ENCODE measurements around the gene JAM3. TPM values are rescaled to one million over a fixed set of nuclear protein-coding genes. Genes with fewer than 3 reads are reported as not detected.
A peak's percentile ranks its signal among the peaks of the same experiment; 100 is the strongest.
"Not testable (repeated sequence)": the region's sequence is repeated elsewhere in the genome, so short reads cannot be mapped to it uniquely, and the experiment has no call there.

The JAM3 gene
- total and polyA plus RNA-seq, 2 donors (not counting 1 experiment from before 2014, with no cell fraction given), result 44.1 to 85.7 TPM

- H3K27me3 ChIP-seq (ENCODE audit: control insufficient read depth, insufficient read depth, low read length), result no peaks in the 10 kb centered on the region
- no peak overlapping the region for H3K9ac ChIP-seq (ENCODE audit: insufficient read depth, low read length)
- H3K4me3 ChIP-seq (replicated peaks in 1 of 4; ENCODE audit: control extremely low read depth in 1 of 4, insufficient read depth in 1 of 4, low read depth in 3 of 4, low read length in 4 of 4), result no peak overlapping the region
- TF ChIP-seq EZH2 (IDR thresholded peaks at IDR 0.05; ENCODE audit: low read length, missing control alignments), result no peak
- no peak for TF ChIP-seq CTCF (conservative IDR thresholded peaks at IDR 0.05 in 1 of 2, IDR thresholded peaks at IDR 0.05 in 1 of 2; ENCODE audit: low read depth in 1 of 2, low read length in 2 of 2)
- H3K9me3 ChIP-seq (ENCODE audit: control insufficient read depth, insufficient read depth, low read depth, low read length), result no peaks in the 10 kb centered on the region
- peaks cover 6% of the 10 kb centered on the region for H3K36me3 ChIP-seq (ENCODE audit: control insufficient read depth, insufficient read depth, low read length)
- H3K4me1 ChIP-seq (ENCODE audit: control insufficient read depth, extremely low read depth, insufficient read depth, low read length), result no peaks in the 10 kb centered on the region
- no peaks in the 10 kb centered on the region for H3K79me2 ChIP-seq (ENCODE audit: control insufficient read depth, insufficient read depth, low read length)
- no peak overlapping the region for H3K27ac ChIP-seq (ENCODE audit: insufficient read depth, low read length)
- no peak for DNase-seq (ENCODE audit: low read depth in 2 of 2)
- no peak overlapping the region for H2AFZ ChIP-seq (ENCODE audit: low read length)
- no peaks in the 10 kb centered on the region for H4K20me1 ChIP-seq (ENCODE audit: control insufficient read depth, extremely low read depth, insufficient read depth, low read length)
- no peak overlapping the region for H3K4me2 ChIP-seq (ENCODE audit: extremely low read depth, insufficient read depth, low read length)
These were observed 107.4 kb downstream of the JAM3 start for GRCh38 chr11:134176284-134176683.

- Histone ChIP-seq H3K4me1 (ENCODE audit: control insufficient read depth, extremely low read depth, insufficient read depth, low read length) (no peaks in the 10 kb centered on the region), H3K9me3 (ENCODE audit: control insufficient read depth, insufficient read depth, low read depth, low read length) (no peaks in the 10 kb centered on the region), H3K79me2 (ENCODE audit: control insufficient read depth, insufficient read depth, low read length) (no peaks in the 10 kb centered on the region), H3K4me3 (replicated peaks in 1 of 4; ENCODE audit: control extremely low read depth in 1 of 4, insufficient read depth in 1 of 4, low read depth in 3 of 4, low read length in 4 of 4) (no peak overlapping the region), H2AFZ (ENCODE audit: low read length) (peak overlapping the region; percentile 9), H3K9ac (ENCODE audit: insufficient read depth, low read length) (no peak overlapping the region), H3K4me2 (ENCODE audit: extremely low read depth, insufficient read depth, low read length) (no peak overlapping the region), H3K27me3 (ENCODE audit: control insufficient read depth, insufficient read depth, low read length) (no peaks in the 10 kb centered on the region), H3K36me3 (ENCODE audit: control insufficient read depth, insufficient read depth, low read length) (peaks cover 7% of the 10 kb centered on the region), H4K20me1 (ENCODE audit: control insufficient read depth, extremely low read depth, insufficient read depth, low read length) (no peaks in the 10 kb centered on the region), H3K27ac (ENCODE audit: insufficient read depth, low read length) (no peak overlapping the region)
- TF ChIP-seq CTCF (conservative IDR thresholded peaks at IDR 0.05 in 1 of 2, IDR thresholded peaks at IDR 0.05 in 1 of 2; ENCODE audit: low read depth in 1 of 2, low read length in 2 of 2), result no peak
- TF ChIP-seq EZH2 (IDR thresholded peaks at IDR 0.05; ENCODE audit: low read length, missing control alignments), result no peak
- no peak for DNase-seq (ENCODE audit: low read depth in 2 of 2)
These were observed 109.3 kb downstream of the JAM3 start for GRCh38 chr11:134178032-134178674.

- H3K27me3 ChIP-seq (ENCODE audit: control insufficient read depth, insufficient read depth, low read length), result no peaks in the 10 kb centered on the region
- H3K4me2 ChIP-seq (ENCODE audit: extremely low read depth, insufficient read depth, low read length), result no peak overlapping the region
- H3K4me3 ChIP-seq (replicated peaks in 1 of 4; ENCODE audit: control extremely low read depth in 1 of 4, insufficient read depth in 1 of 4, low read depth in 3 of 4, low read length in 4 of 4), result no peak overlapping the region
- no peak overlapping the region for H3K9ac ChIP-seq (ENCODE audit: insufficient read depth, low read length)
- no peak overlapping the region for H2AFZ ChIP-seq (ENCODE audit: low read length)
- no peak overlapping the region for H3K27ac ChIP-seq (ENCODE audit: insufficient read depth, low read length)
- peak; percentile 38 to 56 for DNase-seq (ENCODE audit: low read depth in 2 of 2)
- H3K4me1 ChIP-seq (ENCODE audit: control insufficient read depth, extremely low read depth, insufficient read depth, low read length), result no peaks in the 10 kb centered on the region
- H3K36me3 ChIP-seq (ENCODE audit: control insufficient read depth, insufficient read depth, low read length), result peaks cover 4% of the 10 kb centered on the region
- H4K20me1 ChIP-seq (ENCODE audit: control insufficient read depth, extremely low read depth, insufficient read depth, low read length), result no peaks in the 10 kb centered on the region
- H3K9me3 ChIP-seq (ENCODE audit: control insufficient read depth, insufficient read depth, low read depth, low read length), result no peaks in the 10 kb centered on the region
- H3K79me2 ChIP-seq (ENCODE audit: control insufficient read depth, insufficient read depth, low read length), result no peaks in the 10 kb centered on the region
- TF ChIP-seq EZH2 (IDR thresholded peaks at IDR 0.05; ENCODE audit: low read length, missing control alignments) (no peak), CTCF (conservative IDR thresholded peaks at IDR 0.05 in 1 of 2, IDR thresholded peaks at IDR 0.05 in 1 of 2; ENCODE audit: low read depth in 1 of 2, low read length in 2 of 2) (no peak)
These were observed 112.8 kb downstream of the JAM3 start for GRCh38 chr11:134181707-134182106.

GRCh38 chr11:134188092-134188491, 119.2 kb downstream of the JAM3 start:
- H3K9ac ChIP-seq (ENCODE audit: insufficient read depth, low read length); H3K9me3 ChIP-seq (ENCODE audit: control insufficient read depth, insufficient read depth, low read depth, low read length); H3K27me3 ChIP-seq (ENCODE audit: control insufficient read depth, insufficient read depth, low read length); H3K4me1 ChIP-seq (ENCODE audit: control insufficient read depth, extremely low read depth, insufficient read depth, low read length); DNase-seq (ENCODE audit: low read depth in 2 of 2); H4K20me1 ChIP-seq (ENCODE audit: control insufficient read depth, extremely low read depth, insufficient read depth, low read length); H3K4me3 ChIP-seq (replicated peaks in 1 of 4; ENCODE audit: control extremely low read depth in 1 of 4, insufficient read depth in 1 of 4, low read depth in 3 of 4, low read length in 4 of 4); H2AFZ ChIP-seq (ENCODE audit: low read length); H3K4me2 ChIP-seq (ENCODE audit: extremely low read depth, insufficient read depth, low read length); H3K36me3 ChIP-seq (ENCODE audit: control insufficient read depth, insufficient read depth, low read length); H3K79me2 ChIP-seq (ENCODE audit: control insufficient read depth, insufficient read depth, low read length); H3K27ac ChIP-seq (ENCODE audit: insufficient read depth, low read length): not testable (repeated sequence)
